ENCODE results near the gene CASQ1. TPM values are rescaled to one million over a fixed set of nuclear protein-coding genes. Genes with fewer than 3 reads are reported as not detected.
A peak's percentile ranks its signal among the peaks of the same experiment; 100 is the strongest.

CASQ1 gene
- total and polyA plus RNA-seq, 5 donors = 9.5 to 33.3 (median 19.0) TPM

GRCh38 chr1:160247053-160247452, 56.7 kb downstream of the CASQ1 start:
- intact Hi-C loops (cut with DNase I) = loop anchor here in 1 of 4 donors (5.0 kb wide), 1 partner anchor 55 kb away; the partner anchor contains the start of gene CASQ1
- H3K9me3 ChIP-seq (ENCODE audit: control insufficient read depth, low read length) = no peaks in the 10 kb centered on the region
- no peaks in the 10 kb centered on the region for H3K4me1 ChIP-seq (ENCODE audit: control insufficient read depth, insufficient read depth, low read length)
- WGBS = 89% methylated on average over 1 of the region's 1 CpG
- no peak overlapping the region for H3K27ac ChIP-seq (ENCODE audit: low read length)
- no peak for DNase-seq
- ATAC-seq = no peak
- no peak overlapping the region for H3K4me3 ChIP-seq (ENCODE audit: low read length)
- no peaks in the 10 kb centered on the region for H3K27me3 ChIP-seq (ENCODE audit: control insufficient read depth, insufficient read depth)

GRCh38 chr1:160251011-160251410, 60.6 kb downstream of the CASQ1 start:
- intact Hi-C loops (cut with DNase I) = loop anchor here in 2 of 4 donors (5.0 kb wide), 1 partner anchor 149 kb away; no protein-coding TSS in a partner anchor

More at GRCh38 chr1:160251011-160251410, 60.6 kb downstream of the CASQ1 start:
- Histone ChIP-seq H3K9me3 (ENCODE audit: control insufficient read depth, low read length) (no peaks in the 10 kb centered on the region), H3K27me3 (ENCODE audit: control insufficient read depth, insufficient read depth) (no peaks in the 10 kb centered on the region), H3K4me3 (ENCODE audit: low read length) (no peak overlapping the region), H3K4me1 (ENCODE audit: control insufficient read depth, insufficient read depth, low read length) (no peaks in the 10 kb centered on the region), H3K27ac (ENCODE audit: low read length) (no peak overlapping the region)
- DNase-seq (no peak), ATAC-seq (peak; percentile 16 to 32)

Other genes starting within 250 kb of the CASQ1 start
- gene IGSF9, start 245.0 kb upstream of the CASQ1 start, total RNA-seq = 1 to 10 TPM in 3 of 4 donors, under 1 TPM in 1; 0.17 to 2.7 (median 2.3) TPM
- gene IGSF9, start 245.0 kb upstream of the CASQ1 start, polyA plus RNA-seq = 1.3 TPM
- gene SLAMF9, start 236.3 kb upstream of the CASQ1 start, total RNA-seq = not detected
- not detected for gene SLAMF9, start 236.3 kb upstream of the CASQ1 start, polyA plus RNA-seq
- 1 to 10 TPM; 4.0 to 4.6 (median 4.3) TPM for gene PIGM, start 158.6 kb upstream of the CASQ1 start, total RNA-seq
- 2.7 TPM for gene PIGM, start 158.6 kb upstream of the CASQ1 start, polyA plus RNA-seq
- gene KCNJ10, start 120.4 kb upstream of the CASQ1 start, total RNA-seq = under 1 TPM; 0.11 to 0.31 (median 0.20) TPM
- 0.14 TPM for gene KCNJ10, start 120.4 kb upstream of the CASQ1 start, polyA plus RNA-seq
- not detected for gene KCNJ9, start 109.0 kb upstream of the CASQ1 start, total RNA-seq
- not detected for gene KCNJ9, start 109.0 kb upstream of the CASQ1 start, polyA plus RNA-seq
- 10 to 100 TPM; 18.3 to 24.2 (median 19.8) TPM for gene IGSF8, start 92.0 kb upstream of the CASQ1 start, total RNA-seq
- 18.2 TPM for gene IGSF8, start 92.0 kb upstream of the CASQ1 start, polyA plus RNA-seq
- gene ATP1A2, start 74.8 kb upstream of the CASQ1 start, total RNA-seq = 100 to 1,000 TPM; 150 to 323 (median 257) TPM
- gene ATP1A2, start 74.8 kb upstream of the CASQ1 start, polyA plus RNA-seq = 89.6 TPM
- gene ATP1A4, start 39.0 kb upstream of the CASQ1 start, total RNA-seq = under 1 TPM in 3 of 4 donors, not detected in 1; 0.08 to 0.43 (median 0.28) TPM
- 0.07 TPM for gene ATP1A4, start 39.0 kb upstream of the CASQ1 start, polyA plus RNA-seq
- 100 to 1,000 TPM; 169 to 223 (median 197) TPM for gene PEA15, start 14.8 kb downstream of the CASQ1 start, total RNA-seq
- gene PEA15, start 14.8 kb downstream of the CASQ1 start, polyA plus RNA-seq = 219 TPM
- 100 to 1,000 TPM; 113 to 152 (median 122) TPM for gene DCAF8, start 72.0 kb downstream of the CASQ1 start, total RNA-seq
- 97.8 TPM for gene DCAF8, start 72.0 kb downstream of the CASQ1 start, polyA plus RNA-seq
- gene PEX19, start 94.6 kb downstream of the CASQ1 start, total RNA-seq = 100 to 1,000 TPM in 2 of 4 donors, 10 to 100 TPM in 2; 97.4 to 113 (median 105) TPM
- 42.5 TPM for gene PEX19, start 94.6 kb downstream of the CASQ1 start, polyA plus RNA-seq
- gene COPA, start 152.7 kb downstream of the CASQ1 start, total RNA-seq = 100 to 1,000 TPM; 115 to 140 (median 121) TPM
- 69.1 TPM for gene COPA, start 152.7 kb downstream of the CASQ1 start, polyA plus RNA-seq
- 10 to 100 TPM; 67.1 to 84.3 (median 70.3) TPM for gene NCSTN, start 152.8 kb downstream of the CASQ1 start, total RNA-seq
- gene NCSTN, start 152.8 kb downstream of the CASQ1 start, polyA plus RNA-seq = 60.7 TPM
- under 1 TPM in 1 of 4 donors, not detected in 3; 0.09 TPM for gene NHLH1, start 176.5 kb downstream of the CASQ1 start, total RNA-seq
- gene NHLH1, start 176.5 kb downstream of the CASQ1 start, polyA plus RNA-seq = 0.05 TPM
- gene VANGL2, start 210.0 kb downstream of the CASQ1 start, total RNA-seq = 10 to 100 TPM in 2 of 4 donors, 1 to 10 TPM in 2; 8.3 to 11.4 (median 9.5) TPM
- gene VANGL2, start 210.0 kb downstream of the CASQ1 start, polyA plus RNA-seq = 4.7 TPM